Endometrium (tissue), 2 donors: ENCODE measurements around the gene SLC38A6.

Experiments used
- FAIRE-seq: peaks from 2 replicates; lab custom pipeline; 2012; peaks lifted over from hg19 to GRCh38; lab: Jason Lieb, UNC
- donor health status: control.
- donor health status: control.

Gene SLC38A6

GRCh38 chr14:60981633-60982455 is 799 bp downstream of the SLC38A6 start:
- no peak for FAIRE-seq

- FAIRE-seq, result no peak
Measured at GRCh38 chr14:60984196-60984595, 3.2 kb downstream of the SLC38A6 start.

GRCh38 chr14:60986500-60986899 is 5.5 kb downstream of the SLC38A6 start:
- FAIRE-seq, result no peak

- no peak for FAIRE-seq
Measured at GRCh38 chr14:60989599-60989998, 8.6 kb downstream of the SLC38A6 start.

- FAIRE-seq, result no peak
Measured at GRCh38 chr14:60998617-60999016, 17.6 kb downstream of the SLC38A6 start.

- FAIRE-seq, result no peak
Measured at GRCh38 chr14:60999536-60999935, 18.5 kb downstream of the SLC38A6 start.

GRCh38 chr14:61003571-61003970 is 22.5 kb downstream of the SLC38A6 start:
- FAIRE-seq, result no peak

GRCh38 chr14:61019537-61019936 is 38.5 kb downstream of the SLC38A6 start:
- no peak for FAIRE-seq

- FAIRE-seq, result peak; percentile 89
Measured at GRCh38 chr14:61025251-61026223, 44.5 kb downstream of the SLC38A6 start.

- FAIRE-seq, result no peak
Measured at GRCh38 chr14:61026526-61026925, 45.5 kb downstream of the SLC38A6 start.

GRCh38 chr14:61031026-61031425 is 50.0 kb downstream of the SLC38A6 start:
- peak; percentile 43 for FAIRE-seq

- FAIRE-seq, result no peak
Measured at GRCh38 chr14:61033054-61033453, 52.0 kb downstream of the SLC38A6 start.

GRCh38 chr14:61033855-61034254 is 52.8 kb downstream of the SLC38A6 start:
- no peak for FAIRE-seq

GRCh38 chr14:61034416-61035120 is 53.5 kb downstream of the SLC38A6 start:
- no peak for FAIRE-seq

GRCh38 chr14:61037215-61037614 is 56.2 kb downstream of the SLC38A6 start:
- no peak for FAIRE-seq

- no peak for FAIRE-seq
Measured at GRCh38 chr14:61041704-61042103, 60.7 kb downstream of the SLC38A6 start.

GRCh38 chr14:61042220-61042619 is 61.2 kb downstream of the SLC38A6 start:
- no peak for FAIRE-seq

GRCh38 chr14:61043506-61043905 is 62.5 kb downstream of the SLC38A6 start:
- no peak for FAIRE-seq

GRCh38 chr14:61047021-61047420 is 66.0 kb downstream of the SLC38A6 start:
- FAIRE-seq, result no peak

GRCh38 chr14:61048640-61049039 is 67.6 kb downstream of the SLC38A6 start:
- no peak for FAIRE-seq

- no peak for FAIRE-seq
Measured at GRCh38 chr14:61050417-61050816, 69.4 kb downstream of the SLC38A6 start.

GRCh38 chr14:61051051-61051450 is 70.0 kb downstream of the SLC38A6 start:
- no peak for FAIRE-seq
